Measurements from ENCODE around the gene OPN4. TPM values are rescaled to one million over a fixed set of nuclear protein-coding genes. Genes with fewer than 3 reads are reported as not detected.

The OPN4 gene
- total RNA-seq, 4 donors from 2014 or later = 0.29 to 0.80 (median 0.35) TPM

DNA sequence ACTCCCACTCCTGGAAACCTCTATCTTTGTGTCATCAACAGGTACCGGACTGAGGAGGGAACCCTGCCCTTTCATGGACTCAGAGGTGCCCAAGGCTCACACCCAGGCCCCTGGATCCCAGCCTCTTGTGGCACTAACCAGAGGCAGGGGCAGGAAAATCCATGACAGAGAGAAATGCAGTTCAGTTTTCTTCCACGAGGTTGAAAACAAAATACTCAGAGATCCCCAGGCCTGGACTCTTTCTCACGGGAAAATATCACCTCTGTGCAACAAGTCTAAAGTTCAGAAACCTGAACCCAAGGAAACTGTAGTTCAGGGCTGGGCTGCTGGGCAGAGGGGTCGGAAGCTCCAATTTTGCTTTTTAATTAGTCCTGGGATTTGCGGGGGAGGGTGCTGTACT is 21.4 kb upstream of the OPN4 start:
- TF ChIP-seq POLR2A (IDR thresholded peaks at IDR 0.05) (no peak), CTCF (IDR thresholded peaks at IDR 0.05) (no peak)
- H3K4me3 ChIP-seq (ENCODE audit: low read depth, poor library complexity, severe bottlenecking) = no peak overlapping the region
- no peak for DNase-seq (ENCODE audit: low spot score in 2 of 2)
- WGBS, 2 donors = 65 to 72% methylated on average over 5 of the region's 5 CpGs
- intact Hi-C loops (cut with DNase I; ENCODE audit: low total_unique reads) = no loop called here

- intact Hi-C loops (cut with DNase I; ENCODE audit: low total_unique reads) = no loop called here
- TF ChIP-seq CTCF (IDR thresholded peaks at IDR 0.05) (no peak), POLR2A (IDR thresholded peaks at IDR 0.05) (no peak)
- DNase-seq (ENCODE audit: low spot score in 2 of 2) = no peak
- H3K4me3 ChIP-seq (ENCODE audit: low read depth, poor library complexity, severe bottlenecking) = no peak overlapping the region
- 37 to 45% methylated on average over 2 of the region's 2 CpGs for WGBS, 2 donors
Measured at GRCh38 chr10:86635402-86635801, 18.9 kb upstream of the OPN4 start.

DNA sequence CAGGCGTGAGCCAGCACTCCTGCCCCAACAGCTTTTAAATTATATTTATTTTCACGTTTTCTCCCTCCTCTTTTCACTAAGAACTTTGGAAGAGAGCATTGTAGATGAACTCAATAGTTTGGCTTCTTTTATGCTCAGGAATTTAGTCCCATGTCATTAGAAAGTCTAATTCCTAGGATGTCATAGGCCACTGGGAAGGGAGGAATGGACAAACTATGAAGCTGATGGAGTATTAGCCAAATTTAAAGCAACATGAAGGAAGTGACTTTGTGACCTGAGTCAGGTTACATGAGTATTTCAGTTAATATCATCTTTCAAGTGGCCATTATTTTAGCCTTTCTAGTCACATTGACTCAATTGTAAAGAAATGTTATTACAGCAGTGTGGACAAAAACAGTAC is 18.0 kb upstream of the OPN4 start:
- H3K4me3 ChIP-seq (ENCODE audit: low read depth, poor library complexity, severe bottlenecking) = no peak overlapping the region
- TF ChIP-seq CTCF (IDR thresholded peaks at IDR 0.05) (no peak), POLR2A (IDR thresholded peaks at IDR 0.05) (no peak)
- DNase-seq (ENCODE audit: low spot score in 2 of 2) = no peak
- WGBS, 2 donors = 75 to 78% methylated on average over 2 of the region's 2 CpGs
- intact Hi-C loops (cut with DNase I; ENCODE audit: low total_unique reads) = no loop called here

DNA sequence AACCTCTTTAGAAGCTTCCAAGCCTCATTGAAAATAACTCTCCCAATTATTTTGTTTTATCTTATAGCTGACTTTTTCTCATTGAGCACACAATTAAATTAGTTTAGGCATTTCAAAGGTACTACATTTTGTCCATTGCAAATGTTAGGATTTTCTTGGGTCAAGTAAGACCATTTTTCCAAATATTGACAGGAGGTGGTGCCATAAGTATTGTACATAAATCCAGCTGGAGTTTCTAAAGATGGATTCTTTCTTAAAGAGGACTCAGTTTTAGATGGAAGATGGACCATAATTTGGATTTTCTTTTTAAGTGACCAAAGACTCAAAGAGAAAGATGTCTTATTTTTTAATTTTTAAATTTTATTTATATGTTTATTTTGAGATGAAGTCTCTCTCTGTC is 12.3 kb upstream of the OPN4 start:
- H3K4me3 ChIP-seq (ENCODE audit: low read depth, poor library complexity, severe bottlenecking) = no peak overlapping the region
- DNase-seq (ENCODE audit: low spot score in 2 of 2) = no peak
- intact Hi-C loops (cut with DNase I; ENCODE audit: low total_unique reads) = no loop called here
- no peak for TF ChIP-seq POLR2A (IDR thresholded peaks at IDR 0.05)
- TF ChIP-seq CTCF (IDR thresholded peaks at IDR 0.05) = no peak

GRCh38 chr10:86642499-86642898 is 11.8 kb upstream of the OPN4 start:
- 45 to 62% methylated on average over 5 of the region's 5 CpGs for WGBS, 2 donors
- no peak for TF ChIP-seq POLR2A (IDR thresholded peaks at IDR 0.05)
- TF ChIP-seq CTCF (IDR thresholded peaks at IDR 0.05) = no peak
- no peak overlapping the region for H3K4me3 ChIP-seq (ENCODE audit: low read depth, poor library complexity, severe bottlenecking)
- intact Hi-C loops (cut with DNase I; ENCODE audit: low total_unique reads) = no loop called here
- peak; percentile 27 to 53 for DNase-seq (ENCODE audit: low spot score in 2 of 2)

DNA sequence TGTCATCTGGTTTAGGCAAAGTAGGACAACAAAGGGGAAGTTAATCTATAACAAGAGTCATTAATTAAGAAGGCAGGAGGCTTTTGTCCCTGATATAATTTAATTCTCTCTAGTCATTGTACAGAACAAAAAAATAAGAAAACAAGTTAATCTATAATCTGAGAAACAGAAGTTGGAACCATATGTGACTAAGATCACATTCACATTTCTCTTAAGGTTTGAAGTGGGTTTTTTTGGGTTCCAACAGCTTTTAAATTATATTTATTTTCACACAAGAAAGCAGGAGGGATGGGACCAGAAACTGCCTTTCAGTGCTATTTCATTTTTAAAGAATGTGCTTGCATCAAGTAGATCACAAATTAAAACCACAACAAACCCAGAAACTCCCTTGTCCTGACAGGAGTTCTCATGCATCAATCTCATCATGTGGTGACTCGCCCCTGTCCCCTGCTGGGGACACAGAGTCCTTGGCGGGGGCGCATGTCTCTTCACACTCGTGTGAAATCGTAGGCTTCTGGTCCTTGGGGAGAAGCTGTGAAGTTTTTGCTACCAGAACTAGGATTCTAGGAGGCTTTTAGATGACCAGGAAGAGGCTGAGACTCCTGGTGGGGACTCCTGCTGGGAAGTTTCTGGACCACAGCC is 10.1 kb upstream of the OPN4 start:
- DNase-seq (ENCODE audit: low spot score in 2 of 2) = peak; percentile 75 to 88
- TF ChIP-seq POLR2A (IDR thresholded peaks at IDR 0.05) = no peak
- H3K4me3 ChIP-seq (ENCODE audit: low read depth, poor library complexity, severe bottlenecking) = no peak overlapping the region
- intact Hi-C loops (cut with DNase I; ENCODE audit: low total_unique reads) = no loop called here
- 24 to 37% methylated on average over 5 of the region's 5 CpGs for WGBS, 2 donors

Measured in lower leg skin (tissue), 4 donors.